Measurements from ENCODE around the gene POLE. TPM values are rescaled to one million over a fixed set of nuclear protein-coding genes. Genes with fewer than 3 reads are reported as not detected.

The POLE gene
- total RNA-seq, 1 experiment from 2014 or later: 147 TPM

DNA sequence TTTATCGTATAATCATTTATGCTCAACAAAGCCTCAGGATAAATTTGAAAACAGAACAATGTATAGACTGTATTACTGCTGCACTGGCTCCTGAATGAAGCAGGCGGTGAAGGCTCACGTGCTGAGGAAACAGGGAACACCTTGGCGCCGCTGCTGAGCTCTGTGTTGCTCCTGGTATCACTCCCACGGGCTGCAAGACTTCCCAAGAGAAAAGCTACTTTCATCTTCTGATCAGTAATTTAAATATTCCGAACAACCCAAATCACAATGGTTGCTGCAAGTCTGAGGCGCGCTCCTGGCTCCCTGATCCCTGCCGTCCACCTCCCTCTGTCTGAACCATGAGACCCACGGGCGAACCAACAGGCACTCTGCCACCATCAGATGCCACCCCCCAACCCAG lies 39.2 kb upstream of the POLE start:
- peaks cover 13 to 16% of the 10 kb centered on the region in 2 experiments for H3K9me3 Mint-ChIP-seq
- no peak overlapping the region for H4K5ac ChIP-seq (ENCODE audit: insufficient read length, low read depth, low read length)
- TF ChIP-seq, protein P1, sequence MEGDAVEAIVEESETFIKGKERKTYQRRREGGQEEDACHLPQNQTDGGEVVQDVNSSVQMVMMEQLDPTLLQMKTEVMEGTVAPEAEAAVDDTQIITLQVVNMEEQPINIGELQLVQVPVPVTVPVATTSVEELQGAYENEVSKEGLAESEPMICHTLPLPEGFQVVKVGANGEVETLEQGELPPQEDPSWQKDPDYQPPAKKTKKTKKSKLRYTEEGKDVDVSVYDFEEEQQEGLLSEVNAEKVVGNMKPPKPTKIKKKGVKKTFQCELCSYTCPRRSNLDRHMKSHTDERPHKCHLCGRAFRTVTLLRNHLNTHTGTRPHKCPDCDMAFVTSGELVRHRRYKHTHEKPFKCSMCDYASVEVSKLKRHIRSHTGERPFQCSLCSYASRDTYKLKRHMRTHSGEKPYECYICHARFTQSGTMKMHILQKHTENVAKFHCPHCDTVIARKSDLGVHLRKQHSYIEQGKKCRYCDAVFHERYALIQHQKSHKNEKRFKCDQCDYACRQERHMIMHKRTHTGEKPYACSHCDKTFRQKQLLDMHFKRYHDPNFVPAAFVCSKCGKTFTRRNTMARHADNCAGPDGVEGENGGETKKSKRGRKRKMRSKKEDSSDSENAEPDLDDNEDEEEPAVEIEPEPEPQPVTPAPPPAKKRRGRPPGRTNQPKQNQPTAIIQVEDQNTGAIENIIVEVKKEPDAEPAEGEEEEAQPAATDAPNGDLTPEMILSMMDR (conservative IDR thresholded peaks at IDR 0.05): no peak
- H3K4me1 Mint-ChIP-seq: no peaks in the 10 kb centered on the region
- no peak overlapping the region for H2BK120ac ChIP-seq (ENCODE audit: low read depth, low read length, poor library complexity, severe bottlenecking)
- no peak overlapping the region for H3K27ac ChIP-seq (ENCODE audit: insufficient read length, low read depth, low read length)
- no peak overlapping the region for H3T11ph ChIP-seq (ENCODE audit: low read length)
- no peaks in the 10 kb centered on the region for H3K9me3 ChIP-seq (ENCODE audit: control insufficient read depth, low read depth, low read length)
- WGBS (ENCODE audit: extremely low coverage, insufficient read length, low lambda C conversion rate): no CpG with 5 or more reads among the region's 12 CpGs
- DNase-seq: no peak
- H3K27ac Mint-ChIP-seq: no peak overlapping the region
- H3K4me1 ChIP-seq (ENCODE audit: insufficient read depth, low read length): no peaks in the 10 kb centered on the region
- no peak overlapping the region for H2BK20ac ChIP-seq (ENCODE audit: low read depth, low read length, poor library complexity, severe bottlenecking)
- no peak overlapping the region for H3K23ac ChIP-seq (ENCODE audit: insufficient read length, low read depth, low read length)
- H2BK12ac ChIP-seq (ENCODE audit: insufficient read length, low read depth, low read length): no peak overlapping the region
- H3K9ac ChIP-seq (ENCODE audit: extremely low read depth, insufficient read length, low read length): no peak overlapping the region
- no peaks in the 10 kb centered on the region for H3K79me1 ChIP-seq (ENCODE audit: insufficient read depth, low read depth, low read length, poor library complexity, severe bottlenecking)
- H3K56ac ChIP-seq (ENCODE audit: insufficient read length, low read depth, low read length): no peak overlapping the region
- H2BK5ac ChIP-seq (ENCODE audit: insufficient read length, low read length): no peak overlapping the region
- no peak overlapping the region for H2AFZ ChIP-seq (ENCODE audit: low read length)
- no peak overlapping the region for H3K14ac ChIP-seq (ENCODE audit: insufficient read depth, low read length)
- no peak overlapping the region for H3K4me2 ChIP-seq (ENCODE audit: insufficient read depth, insufficient read length, low read length)
- H3K23me2 ChIP-seq (ENCODE audit: insufficient read length, low read depth, low read length, poor library complexity, severe bottlenecking): no peaks in the 10 kb centered on the region
- peaks cover 63 to 96% (median 79%) of the 10 kb centered on the region in 3 experiments for H3K36me3 Mint-ChIP-seq (ENCODE audit: insufficient read depth in 1 of 3, low read depth in 3 of 3)
- no peak overlapping the region for H4K91ac ChIP-seq (ENCODE audit: insufficient read length, low read depth, low read length)
- H4K20me1 ChIP-seq (ENCODE audit: control insufficient read depth, insufficient read depth, insufficient read length): no peaks in the 10 kb centered on the region
- H2BK15ac ChIP-seq (ENCODE audit: low read depth, low read length): no peak overlapping the region
- no peaks in the 10 kb centered on the region; the same call in 1 of the 2 replicates for H3K27me3 Mint-ChIP-seq (ENCODE audit: low read depth)
- no peaks in the 10 kb centered on the region for H3K79me2 ChIP-seq (ENCODE audit: insufficient read depth, low read length)
- H3K4ac ChIP-seq (ENCODE audit: low read depth, low read length): no peak overlapping the region
- H3K4me3 Mint-ChIP-seq: no peak overlapping the region
- no peak overlapping the region for H3K18ac ChIP-seq (ENCODE audit: insufficient read length, low read depth, low read length)
- H3K27me3 ChIP-seq (ENCODE audit: insufficient read depth, low read length): no peaks in the 10 kb centered on the region
- no peak overlapping the region for H2AK5ac ChIP-seq (ENCODE audit: insufficient read length, low read length)
- no peak overlapping the region for H4K8ac ChIP-seq (replicated peaks; ENCODE audit: insufficient read length, low read depth, low read length)

Data from H9 (cell line).